DMS114 treated with DMSO at 0.1 percent for 48 hours (cell line): Measurements from ENCODE around the gene SLC25A34.

Experiments used
- DNase-seq: peaks from one replicate; lab custom pipeline; 2025; ENCODE audit not compliant: unreplicated experiment; lab: John Stamatoyannopoulos, UW

SLC25A34 gene

DNA sequence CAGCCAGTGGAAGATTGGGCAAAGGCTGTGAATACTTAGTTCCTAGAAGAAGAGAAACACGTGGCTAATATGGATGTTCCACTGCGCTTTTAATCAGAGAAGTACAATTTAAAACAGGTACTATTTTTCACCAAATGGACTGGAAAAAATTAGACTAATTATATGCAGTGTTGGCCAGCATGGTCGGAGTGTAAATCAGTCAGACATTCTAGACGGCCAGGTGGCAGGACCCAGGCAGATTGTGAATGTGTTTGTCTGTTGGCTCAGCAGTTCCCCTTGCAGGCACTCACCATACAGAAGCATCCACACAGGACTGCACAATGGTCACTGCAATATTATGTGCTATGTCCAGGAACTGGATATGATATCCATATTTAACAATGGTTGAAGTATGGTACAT lies 23.9 kb upstream of the SLC25A34 start:
- DNase-seq = no peak

DNA sequence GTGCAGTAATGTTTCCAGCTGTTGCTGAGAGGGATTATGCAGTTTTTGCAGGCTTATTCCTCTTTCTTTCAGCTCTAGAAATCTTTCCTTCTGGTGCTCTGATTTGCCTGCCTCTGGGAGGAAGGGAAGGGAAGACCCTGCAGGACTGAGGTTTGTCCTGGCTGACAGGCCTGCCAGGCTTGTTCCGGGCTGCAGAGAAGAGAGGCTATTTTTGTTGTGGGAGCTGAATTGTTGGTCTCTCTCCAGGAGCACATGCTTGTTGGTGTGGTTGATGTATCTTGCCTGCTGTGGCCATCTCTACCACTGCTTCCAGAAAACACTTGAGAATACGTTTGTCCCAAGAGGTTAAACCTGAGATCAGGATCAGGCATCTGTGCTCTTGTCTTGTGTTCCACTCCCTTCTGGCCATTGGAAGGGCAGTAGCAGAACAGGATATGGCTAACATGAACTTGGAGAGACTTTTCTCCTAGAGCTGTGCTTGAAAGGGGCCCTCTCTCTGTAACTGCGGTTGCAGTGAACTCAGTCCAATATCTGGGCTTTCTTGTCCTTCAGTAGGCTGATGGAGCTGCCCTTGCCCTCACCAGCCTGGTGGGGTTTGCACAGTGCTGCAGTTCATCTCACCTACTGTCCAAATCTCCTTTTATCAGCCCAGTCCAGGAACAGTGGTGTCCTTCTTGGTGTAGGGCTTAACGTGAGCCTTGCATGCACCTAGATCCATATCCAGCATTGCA lies 21.5 kb upstream of the SLC25A34 start:
- no peak for DNase-seq

DNA sequence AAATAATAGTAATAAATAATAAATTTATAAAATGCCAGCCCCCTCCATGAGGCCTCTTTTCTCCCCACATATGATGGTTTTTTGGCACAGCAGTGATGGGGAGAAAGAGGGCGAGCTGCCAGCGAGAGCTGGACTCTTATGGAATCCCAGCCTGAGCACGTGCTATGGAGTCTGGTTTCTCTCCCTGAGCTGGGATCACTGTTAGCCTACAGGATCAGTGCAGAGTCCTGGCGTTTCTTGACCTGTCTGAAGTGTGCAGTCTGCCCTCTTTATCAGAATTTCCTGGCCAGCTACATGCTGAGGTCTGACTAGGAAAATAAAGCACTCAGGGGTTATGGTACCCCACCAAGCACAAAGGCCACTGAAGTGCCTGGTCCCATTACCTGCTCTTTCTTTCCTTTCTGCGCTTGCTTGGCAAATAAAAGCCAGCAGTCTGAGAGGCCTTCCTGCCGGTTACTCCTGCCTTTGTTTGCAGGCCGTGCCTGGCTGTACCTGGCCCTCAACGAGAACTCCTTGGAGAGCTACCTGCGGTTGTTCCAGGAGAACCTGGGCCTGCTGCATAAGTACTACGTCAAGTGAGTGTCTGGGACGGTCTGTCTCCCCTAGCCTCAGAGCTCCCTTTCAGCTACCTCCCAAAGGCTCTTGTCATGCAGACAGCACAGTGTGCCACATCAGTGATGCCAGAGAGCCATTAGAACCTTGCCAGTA lies 18.5 kb upstream of the SLC25A34 start:
- DNase-seq = no peak

DNA sequence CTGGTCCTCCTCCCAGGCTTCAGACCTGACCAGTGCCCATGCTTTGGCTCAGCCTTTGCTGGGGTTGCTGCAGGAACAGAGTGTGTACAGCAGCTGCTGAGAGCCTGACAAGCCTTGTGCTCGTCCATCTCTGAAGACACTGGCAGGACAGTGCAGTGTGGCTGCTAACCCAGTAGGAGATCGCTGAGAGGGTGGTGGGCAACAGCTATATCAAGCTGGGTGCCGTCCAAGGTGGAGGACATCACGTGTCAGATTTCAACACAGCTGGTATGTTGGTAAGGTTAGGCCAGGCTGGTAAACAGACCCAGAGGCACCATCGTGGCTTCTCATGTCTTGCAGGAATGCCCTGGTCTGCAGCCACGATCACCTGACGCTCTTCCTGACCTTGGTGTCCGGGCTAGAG lies 17.9 kb upstream of the SLC25A34 start:
- DNase-seq = no peak

DNA sequence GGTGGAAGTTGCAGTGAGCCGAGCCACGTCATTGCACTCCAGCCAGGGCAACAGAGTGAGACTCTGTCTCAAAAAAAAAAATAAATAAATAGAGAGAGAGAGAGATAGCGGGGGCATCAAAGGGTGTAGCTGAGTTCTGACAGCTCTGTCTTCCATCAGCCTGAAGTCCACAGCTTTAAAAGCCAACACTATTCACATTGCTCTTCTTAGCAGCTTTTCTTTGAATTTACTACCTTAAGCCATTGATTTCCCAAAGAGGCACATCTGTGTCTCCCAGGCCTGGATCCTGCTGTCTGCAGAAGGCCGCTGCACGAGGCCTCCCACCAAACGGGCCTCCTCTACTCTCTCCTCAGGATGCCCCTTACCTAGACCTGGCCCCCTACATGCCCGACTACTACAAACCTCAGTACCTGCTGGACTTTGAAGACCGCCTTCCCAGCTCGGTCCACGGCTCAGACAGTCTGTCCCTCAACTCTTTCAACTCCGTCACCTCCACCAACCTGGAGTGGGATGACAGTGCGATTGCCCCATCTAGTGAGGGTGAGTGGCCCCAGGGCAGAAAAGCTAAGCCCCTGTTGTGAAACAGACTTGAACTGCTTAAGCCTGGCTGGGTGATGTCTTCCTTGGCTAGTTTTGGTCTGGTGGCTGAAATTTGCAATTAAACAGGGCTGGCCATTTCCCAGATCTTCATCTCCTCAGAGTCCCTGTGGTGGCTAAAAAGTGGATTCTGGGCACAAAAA lies 16.5 kb upstream of the SLC25A34 start:
- no peak for DNase-seq

DNA sequence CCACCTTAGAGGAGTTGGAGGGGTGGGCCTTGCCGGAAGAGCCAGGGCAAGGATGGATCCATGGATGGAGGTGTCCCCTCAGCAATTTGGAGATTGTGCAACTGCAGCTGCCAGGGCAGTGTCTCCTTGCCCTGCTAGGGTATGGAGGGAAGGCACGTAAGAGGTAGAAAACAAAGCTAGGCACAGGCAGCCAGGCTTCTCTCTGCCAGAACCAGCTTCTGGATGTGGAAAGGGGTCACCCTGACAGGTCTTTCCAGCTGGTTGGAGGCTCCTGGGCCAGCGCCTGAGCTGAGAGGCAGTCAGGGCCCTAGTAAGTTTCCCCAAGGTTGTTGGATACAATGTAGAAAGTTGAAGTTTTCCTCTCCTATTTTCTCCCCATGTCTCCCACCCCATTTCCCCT lies 15.2 kb upstream of the SLC25A34 start:
- DNase-seq = no peak

DNA sequence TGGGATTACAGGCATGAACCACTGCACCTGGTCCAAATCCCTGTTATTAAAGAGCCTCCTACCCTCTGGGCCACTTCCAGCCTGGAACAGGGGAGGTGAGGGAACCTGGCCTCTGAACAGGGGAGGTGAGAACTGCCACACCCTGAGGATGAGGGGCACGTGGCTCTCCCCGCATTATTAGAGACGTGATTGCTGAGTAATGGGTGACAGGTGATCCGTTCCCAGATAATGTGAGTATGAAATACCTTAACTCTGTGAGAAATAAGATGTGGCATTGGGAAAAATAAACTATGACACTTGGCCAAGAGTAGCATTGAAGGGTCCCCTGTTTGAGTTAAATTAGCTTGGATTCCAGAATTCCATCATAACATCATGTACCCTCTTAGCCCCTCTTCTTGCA lies 13.6 kb upstream of the SLC25A34 start:
- DNase-seq = no peak

DNA sequence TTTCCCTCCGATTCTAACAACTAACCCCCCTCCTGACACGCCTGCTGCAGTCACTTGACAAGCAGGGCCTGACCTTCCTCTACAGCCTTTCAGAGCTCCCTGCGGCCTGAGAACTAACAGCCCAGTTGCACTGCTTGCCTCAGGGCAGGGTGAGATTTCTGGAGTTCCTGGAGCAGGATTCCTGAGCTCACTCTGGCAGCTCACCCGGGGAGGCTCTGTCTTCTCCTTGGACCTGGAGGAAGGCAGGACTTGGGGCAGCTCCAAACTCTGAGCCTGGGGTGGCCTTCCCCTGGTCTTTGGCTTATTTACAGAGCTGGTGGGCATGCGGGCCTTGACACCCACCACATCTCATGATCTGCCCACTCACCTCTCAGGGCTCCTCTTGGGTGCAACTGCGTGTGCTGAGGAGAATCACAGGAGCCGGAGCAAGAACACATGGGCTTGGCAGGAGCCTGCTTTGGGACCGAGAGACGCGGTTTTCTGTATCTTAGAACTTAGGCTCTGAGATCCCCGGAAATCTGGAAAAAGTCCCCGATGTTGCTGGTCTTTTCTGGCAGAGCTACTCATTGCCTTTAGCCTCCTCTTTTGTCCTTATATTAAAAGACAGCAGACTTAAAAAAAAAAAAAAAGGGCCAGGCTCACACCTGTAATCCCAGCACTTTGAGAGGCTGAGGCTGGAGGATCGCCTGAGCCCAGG lies 13.1 kb upstream of the SLC25A34 start:
- no peak for DNase-seq

DNA sequence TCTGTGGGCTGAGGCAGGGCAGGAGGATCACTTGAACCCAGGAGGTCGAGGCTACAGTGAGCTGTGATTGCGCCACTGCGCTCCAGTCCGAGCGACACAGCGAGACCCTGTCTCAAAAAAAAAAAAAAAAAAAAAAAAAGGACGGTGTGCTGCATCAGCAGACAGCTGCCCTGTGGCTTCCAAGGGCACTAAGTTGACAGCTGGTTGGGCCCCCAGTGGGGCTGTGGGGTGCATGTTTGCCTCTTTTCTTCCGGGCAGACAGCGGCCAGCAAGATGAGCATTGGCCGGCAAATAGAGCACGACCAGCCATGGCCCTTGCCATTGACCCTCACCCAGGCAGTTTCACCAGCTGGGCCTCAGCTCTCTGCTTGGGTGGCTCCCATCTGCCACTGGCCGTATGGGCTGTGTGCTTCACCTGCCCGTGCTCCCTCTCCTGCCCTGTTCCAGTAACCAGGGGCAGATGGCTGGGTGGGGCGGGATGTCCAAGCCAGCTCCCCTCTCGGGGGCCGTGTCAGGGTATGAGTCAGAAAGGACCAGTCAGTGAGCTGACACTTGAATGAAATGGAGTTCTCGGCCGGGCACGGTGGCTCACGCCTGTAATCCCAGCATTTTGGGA lies 12.3 kb upstream of the SLC25A34 start:
- DNase-seq = no peak

DNA sequence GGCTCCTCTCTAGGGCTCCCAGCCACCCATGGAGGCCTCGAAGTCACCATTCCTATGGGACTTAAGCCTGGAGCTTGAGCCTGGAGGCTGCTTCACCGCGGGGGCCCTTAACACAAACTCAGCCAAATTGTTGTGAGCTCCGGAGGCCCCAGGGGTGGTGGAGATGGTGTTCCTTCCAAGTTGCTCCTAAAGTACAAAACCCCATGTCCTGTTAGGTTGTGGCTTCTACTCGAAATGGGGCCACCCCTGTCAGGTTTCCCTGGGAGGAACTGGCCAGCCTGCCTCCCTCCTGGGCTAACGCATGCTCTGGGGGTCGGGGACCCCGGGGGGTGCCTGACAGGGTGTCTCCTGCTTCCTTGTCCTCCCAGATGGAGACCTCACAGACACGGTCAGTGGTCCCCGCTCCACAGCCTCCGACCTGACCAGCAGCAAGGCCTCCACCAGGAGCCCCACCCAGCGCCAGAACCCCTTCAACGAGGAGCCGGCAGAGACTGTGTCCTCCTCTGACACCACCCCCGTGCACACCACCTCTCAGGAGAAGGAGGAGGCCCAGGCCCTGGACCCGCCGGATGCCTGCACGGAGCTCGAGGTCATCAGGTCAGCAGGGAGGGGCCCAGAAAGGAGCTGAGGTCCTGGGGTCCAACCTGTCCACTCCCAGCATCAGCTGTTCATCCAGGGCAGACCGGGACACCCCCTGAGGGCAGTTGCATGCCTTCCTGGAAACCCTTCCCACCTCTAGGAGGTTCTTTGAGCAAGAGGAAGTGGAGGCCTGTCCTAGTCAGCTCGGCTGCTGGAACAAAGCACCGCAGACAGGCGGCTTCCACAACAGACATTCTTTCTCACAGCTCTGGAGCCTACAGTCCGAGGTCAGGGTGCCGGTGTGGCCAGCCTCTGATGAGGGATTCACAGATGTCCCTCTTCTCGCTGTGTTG lies 10.8 kb upstream of the SLC25A34 start:
- DNase-seq = no peak

DNA sequence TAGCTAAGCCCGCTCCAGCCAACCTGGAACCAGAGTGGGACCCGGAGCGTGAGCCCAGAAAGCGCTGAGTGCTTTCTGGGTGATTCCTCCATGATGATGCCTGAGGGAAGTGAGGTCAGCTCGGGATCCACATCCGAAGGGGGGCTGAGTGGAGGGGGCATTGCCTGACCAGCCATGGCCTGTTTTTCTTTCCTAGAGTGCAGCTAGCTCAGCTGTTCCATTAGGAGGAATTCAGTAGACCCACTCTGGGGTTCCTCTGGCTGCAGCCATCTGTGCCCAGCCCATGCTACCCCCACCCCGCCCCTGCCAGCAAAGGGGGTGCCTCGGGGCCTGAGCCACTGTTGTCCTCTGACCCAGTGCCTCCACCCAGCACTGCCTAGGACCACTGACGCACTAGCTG lies 9.6 kb upstream of the SLC25A34 start:
- DNase-seq = no peak

DNA sequence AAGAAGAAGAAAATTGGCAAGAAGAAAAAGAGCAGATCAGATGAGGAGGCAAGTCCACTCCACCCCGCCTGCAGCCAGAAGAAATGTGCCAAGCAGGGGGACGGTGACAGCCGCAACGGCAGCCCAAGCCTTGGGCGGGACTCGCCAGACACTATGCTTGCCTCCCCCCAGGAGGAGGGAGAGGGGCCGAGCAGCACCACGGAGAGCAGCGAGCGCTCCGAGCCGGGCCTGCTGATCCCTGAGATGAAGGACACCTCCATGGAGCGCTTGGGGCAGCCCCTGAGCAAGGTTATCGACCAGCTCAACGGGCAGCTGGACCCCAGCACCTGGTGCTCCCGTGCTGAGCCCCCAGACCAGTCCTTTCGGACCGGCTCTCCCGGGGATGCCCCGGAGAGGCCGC lies 9.0 kb upstream of the SLC25A34 start:
- DNase-seq = no peak

DNA sequence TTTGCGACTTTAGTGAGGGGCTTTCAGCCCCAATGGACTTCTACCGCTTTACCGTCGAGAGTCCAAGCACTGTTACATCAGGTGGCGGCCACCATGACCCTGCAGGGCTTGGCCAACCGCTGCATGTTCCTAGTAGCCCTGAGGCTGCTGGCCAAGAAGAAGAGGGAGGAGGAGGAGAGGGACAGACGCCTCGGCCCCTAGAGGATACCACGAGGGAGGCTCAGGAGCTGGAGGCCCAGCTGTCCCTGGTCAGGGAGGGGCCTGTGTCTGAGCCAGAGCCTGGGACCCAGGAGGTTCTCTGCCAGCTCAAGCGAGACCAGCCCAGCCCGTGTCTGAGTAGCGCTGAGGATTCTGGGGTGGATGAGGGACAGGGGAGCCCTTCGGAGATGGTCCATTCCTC lies 8.6 kb upstream of the SLC25A34 start:
- no peak for DNase-seq

DNA sequence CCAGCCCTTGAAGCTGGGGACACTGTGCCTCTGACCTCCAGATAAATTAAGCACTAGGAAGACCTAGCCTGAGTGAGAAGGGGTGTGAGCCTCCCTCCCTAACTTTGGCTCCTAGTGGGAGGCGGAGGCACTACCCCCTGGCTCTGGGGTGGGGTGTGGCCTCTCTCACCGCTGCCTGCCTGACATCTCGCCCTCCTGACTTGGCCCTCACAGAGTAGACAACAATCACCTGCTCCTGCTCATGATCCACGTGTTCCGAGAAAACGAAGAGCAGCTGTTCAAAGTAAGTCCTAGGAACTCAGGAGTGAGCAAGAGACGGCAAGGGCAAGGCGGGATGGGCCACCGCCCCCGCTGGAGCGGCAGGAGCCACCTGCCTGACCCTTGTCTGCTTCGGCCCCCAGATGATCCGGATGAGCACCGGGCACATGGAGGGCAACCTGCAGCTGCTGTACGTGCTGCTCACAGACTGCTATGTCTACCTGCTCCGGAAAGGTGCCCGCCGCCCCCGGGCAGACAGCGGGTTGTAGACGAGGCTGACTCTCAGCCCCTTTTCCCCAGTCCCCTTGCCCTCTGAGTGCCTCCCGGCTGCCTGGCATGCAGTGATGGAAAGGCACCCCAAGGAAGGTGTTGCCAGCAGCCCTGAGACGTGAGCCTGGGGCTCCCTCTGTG lies 8.1 kb upstream of the SLC25A34 start:
- no peak for DNase-seq

DNA sequence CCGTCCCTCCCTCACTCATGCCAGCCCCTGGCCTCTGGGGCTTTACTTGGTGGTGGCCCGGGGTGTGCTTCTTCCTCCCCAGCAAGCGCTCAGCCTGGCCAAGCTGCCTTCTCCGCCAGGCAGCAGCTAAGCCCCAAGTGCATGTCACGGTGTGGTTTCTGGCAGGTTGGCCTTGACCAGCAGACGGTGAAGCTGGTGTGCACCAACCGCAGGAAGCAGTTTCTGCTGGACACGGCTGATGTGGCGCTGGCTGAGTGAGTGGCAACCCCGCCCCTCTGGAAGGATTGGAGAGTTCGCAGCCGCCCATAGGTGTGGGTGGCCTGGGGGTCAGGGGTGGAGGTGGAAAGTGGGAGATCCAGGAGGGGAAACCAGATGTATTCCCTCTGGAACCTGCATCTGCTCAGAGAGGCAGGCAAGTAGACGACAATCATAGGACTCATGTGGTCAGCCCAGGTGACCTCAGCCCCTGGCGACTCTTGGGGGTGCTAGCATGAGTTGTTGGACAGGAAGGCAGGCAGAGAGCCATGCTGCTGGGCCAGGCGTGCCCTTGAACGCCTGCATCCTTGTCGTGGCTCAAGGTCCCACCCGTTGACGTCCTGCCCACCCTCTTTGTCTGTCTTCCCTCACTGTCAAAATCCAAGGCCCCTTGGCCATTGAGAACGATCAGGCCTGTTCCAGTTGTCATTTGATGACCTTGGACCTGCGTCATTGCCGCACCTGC lies 7.0 kb upstream of the SLC25A34 start:
- DNase-seq = no peak

DNA sequence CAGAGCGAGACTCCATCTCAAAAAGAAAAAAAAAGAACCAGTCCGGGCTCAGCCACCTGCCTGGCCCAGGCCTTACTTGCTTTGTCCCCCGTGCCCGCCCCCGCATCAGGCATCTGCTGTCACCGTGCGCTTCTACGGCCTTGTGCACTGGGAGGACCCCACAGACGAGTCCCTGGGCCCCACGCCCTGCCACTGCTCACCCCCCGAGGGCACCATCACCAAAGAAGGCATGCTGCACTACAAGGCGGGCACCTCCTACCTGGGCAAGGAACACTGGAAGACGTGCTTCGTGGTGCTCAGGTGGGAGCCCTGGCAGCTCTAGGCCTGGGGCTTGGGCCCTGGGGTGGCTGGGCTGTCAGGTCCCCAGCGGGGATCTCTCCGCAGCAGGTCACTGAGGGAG lies 5.6 kb upstream of the SLC25A34 start:
- DNase-seq = no peak

DNA sequence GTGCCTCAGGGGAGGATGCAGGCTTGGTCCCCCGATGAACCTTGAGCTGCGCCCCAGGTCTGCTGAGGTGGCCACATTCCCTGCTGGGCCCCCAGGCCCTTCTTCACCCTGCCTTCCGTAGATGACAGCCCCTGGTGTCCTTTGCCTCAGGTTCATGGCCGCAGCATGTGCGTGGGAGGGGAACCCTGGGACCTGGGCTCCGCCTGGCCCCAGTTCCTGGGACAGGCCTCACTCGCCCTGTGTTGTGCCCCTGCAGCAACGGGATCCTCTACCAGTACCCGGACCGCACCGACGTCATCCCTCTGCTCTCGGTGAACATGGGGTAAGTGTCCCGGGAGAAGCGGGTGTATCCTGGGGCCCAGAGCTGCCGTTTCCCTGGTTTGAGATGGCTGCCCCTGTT lies 5.1 kb upstream of the SLC25A34 start:
- DNase-seq = no peak

DNA sequence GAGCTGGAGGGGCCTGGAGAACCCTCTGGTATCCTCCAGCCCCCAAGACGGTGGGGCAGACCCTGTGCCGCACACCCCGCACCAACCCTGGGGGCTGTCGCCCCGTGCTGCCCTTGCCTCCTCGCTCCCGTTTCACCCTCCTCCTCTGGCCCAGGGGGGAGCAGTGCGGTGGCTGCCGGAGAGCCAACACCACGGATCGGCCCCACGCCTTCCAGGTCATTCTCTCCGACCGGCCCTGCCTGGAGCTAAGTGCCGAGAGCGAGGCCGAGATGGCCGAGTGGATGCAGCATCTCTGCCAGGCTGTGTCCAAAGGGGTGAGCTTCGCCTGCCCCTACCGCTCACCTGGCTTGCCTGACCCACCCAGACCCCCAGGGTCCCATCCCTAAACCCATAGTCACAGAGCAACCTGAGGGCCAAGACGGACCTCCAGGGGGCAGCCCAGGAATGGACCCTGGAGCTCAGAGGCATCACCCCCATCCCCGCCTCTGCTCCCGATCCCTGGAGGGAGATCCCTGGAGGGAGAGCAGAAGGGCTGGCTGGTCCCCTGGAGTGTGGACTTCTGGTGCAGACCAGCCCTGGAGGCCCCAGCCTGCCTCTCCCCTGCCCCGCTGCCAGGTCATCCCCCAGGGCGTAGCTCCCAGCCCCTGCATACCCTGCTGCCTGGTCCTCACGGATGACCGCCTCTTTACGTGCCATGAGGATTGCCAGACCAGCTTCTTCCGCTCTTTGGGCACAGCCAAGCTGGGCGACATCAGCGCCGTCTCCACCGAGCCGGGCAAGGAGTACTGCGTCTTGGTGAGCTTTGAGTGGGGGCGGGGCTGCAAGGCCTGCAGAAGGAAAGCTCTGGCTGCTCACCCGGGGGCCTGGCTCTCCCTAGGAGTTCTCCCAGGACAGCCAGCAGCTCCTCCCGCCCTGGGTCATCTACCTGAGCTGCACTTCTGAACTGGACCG lies 4.0 kb upstream of the SLC25A34 start:
- DNase-seq = no peak
